ENCODE results near the gene GMPPA.

DNA sequence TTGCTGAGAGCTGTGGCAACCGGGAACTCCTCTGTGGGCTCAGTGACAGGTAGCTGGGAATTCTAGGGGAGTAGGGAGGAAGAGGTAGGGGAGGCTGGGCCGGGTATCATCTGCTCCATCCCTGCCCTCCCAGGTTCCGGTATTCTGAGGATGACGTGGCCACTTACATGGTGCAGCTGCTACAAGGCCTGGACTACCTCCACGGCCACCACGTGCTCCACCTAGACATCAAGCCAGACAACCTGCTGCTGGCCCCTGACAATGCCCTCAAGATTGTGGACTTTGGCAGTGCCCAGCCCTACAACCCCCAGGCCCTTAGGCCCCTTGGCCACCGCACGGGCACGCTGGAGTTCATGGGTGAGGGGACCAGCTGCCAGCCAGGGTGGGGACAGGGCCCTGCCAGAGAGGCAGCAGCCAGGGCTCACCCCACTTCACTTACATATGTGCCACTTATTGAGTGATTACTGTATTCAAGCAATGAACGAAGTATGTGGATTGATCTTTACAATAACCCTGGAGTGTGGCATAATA is 8.0 kb upstream of the GMPPA start:
- TF ChIP-seq, protein P1, sequence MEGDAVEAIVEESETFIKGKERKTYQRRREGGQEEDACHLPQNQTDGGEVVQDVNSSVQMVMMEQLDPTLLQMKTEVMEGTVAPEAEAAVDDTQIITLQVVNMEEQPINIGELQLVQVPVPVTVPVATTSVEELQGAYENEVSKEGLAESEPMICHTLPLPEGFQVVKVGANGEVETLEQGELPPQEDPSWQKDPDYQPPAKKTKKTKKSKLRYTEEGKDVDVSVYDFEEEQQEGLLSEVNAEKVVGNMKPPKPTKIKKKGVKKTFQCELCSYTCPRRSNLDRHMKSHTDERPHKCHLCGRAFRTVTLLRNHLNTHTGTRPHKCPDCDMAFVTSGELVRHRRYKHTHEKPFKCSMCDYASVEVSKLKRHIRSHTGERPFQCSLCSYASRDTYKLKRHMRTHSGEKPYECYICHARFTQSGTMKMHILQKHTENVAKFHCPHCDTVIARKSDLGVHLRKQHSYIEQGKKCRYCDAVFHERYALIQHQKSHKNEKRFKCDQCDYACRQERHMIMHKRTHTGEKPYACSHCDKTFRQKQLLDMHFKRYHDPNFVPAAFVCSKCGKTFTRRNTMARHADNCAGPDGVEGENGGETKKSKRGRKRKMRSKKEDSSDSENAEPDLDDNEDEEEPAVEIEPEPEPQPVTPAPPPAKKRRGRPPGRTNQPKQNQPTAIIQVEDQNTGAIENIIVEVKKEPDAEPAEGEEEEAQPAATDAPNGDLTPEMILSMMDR (IDR thresholded peaks at IDR 0.05): no peak
- no peak for TF ChIP-seq POLR2A (IDR thresholded peaks at IDR 0.05)
